Suppressor macrophage treated with lipopolysaccharide for 1 hour (primary cell): Measurements from ENCODE around the gene NPLOC4.

Experiments
- DNase-seq, 3 donors: peaks; one replicate each; pipeline ENCODE4 v3.0.0-alpha.2; 2020 to 2022

The NPLOC4 gene

GRCh38 chr17:81517009-81517338, 119.9 kb downstream of the NPLOC4 start:
- DNase-seq, result no peak

GRCh38 chr17:81516439-81516838, 120.5 kb downstream of the NPLOC4 start:
- no peak for DNase-seq

- DNase-seq, result no peak
These were observed 121.3 kb downstream of the NPLOC4 start for GRCh38 chr17:81515530-81516041.

- DNase-seq, result peak; percentile 79 to 92 (median 86)
These were observed 122.0 kb downstream of the NPLOC4 start for GRCh38 chr17:81514739-81515529.

GRCh38 chr17:81514489-81514738, 122.5 kb downstream of the NPLOC4 start:
- no peak for DNase-seq

GRCh38 chr17:81513753-81514488, 123.0 kb downstream of the NPLOC4 start:
- peak; percentile 68 to 83 (median 74) for DNase-seq

- peak; percentile 49 to 72 (median 53) for DNase-seq
These were observed 123.5 kb downstream of the NPLOC4 start for GRCh38 chr17:81513372-81513752.

GRCh38 chr17:81512562-81513371, 124.1 kb downstream of the NPLOC4 start, which contains the start of gene ACTG1:
ACTG1 (minus strand) TSS chr17:81512799; CDS start chr17:81512354, 445 bp downstream.
- DNase-seq, result peak; percentile 96 to 98 (median 97)

- peak in 2 of 3 donors; percentile 41 to 50 for DNase-seq
These were observed 124.9 kb downstream of the NPLOC4 start for GRCh38 chr17:81511804-81512561.

GRCh38 chr17:81511554-81511803, 125.4 kb downstream of the NPLOC4 start:
- DNase-seq, result no peak

GRCh38 chr17:81510785-81511553, 125.9 kb downstream of the NPLOC4 start:
- peak in 2 of 3 donors; percentile 32 to 56 for DNase-seq

GRCh38 chr17:81509972-81510784, 126.7 kb downstream of the NPLOC4 start:
- peak; percentile 57 to 79 (median 66) for DNase-seq

GRCh38 chr17:81509207-81509971, 127.5 kb downstream of the NPLOC4 start:
- DNase-seq, result peak; percentile 74 to 83 (median 83)

GRCh38 chr17:81508639-81509206, 128.2 kb downstream of the NPLOC4 start:
- no peak for DNase-seq
